ENCODE measurements around the gene SELENOM. TPM values are rescaled to one million over a fixed set of nuclear protein-coding genes. Genes with fewer than 3 reads are reported as not detected.

The SELENOM gene
- total and polyA plus RNA-seq, 2 donors (not counting 1 experiment from before 2014, with no cell fraction given), result 23.6 to 43.3 TPM

GRCh38 chr22:31094741-31095140, 12.6 kb downstream of the SELENOM start:
- no peak overlapping the region for H2AFZ ChIP-seq (ENCODE audit: insufficient read depth, low read depth, low read length, poor library complexity, severe bottlenecking)
- H3K9ac ChIP-seq (ENCODE audit: low read length), result no peak overlapping the region
- Mint-ChIP-seq H3K9me3 (ENCODE audit: insufficient read depth) (no peaks in the 10 kb centered on the region), H3K27ac (no peak overlapping the region), H3K4me1 (peaks cover 2% of the 10 kb centered on the region), H3K4me3 (no peak overlapping the region), H3K27me3 (no peaks in the 10 kb centered on the region)
- ChIA-PET CTCF (interaction anchor here (1.1 kb wide), 1 partner anchor 10 kb away, joined by 3 read pairs; no protein-coding TSS in a partner anchor), POLR2A (interaction anchor here (1.2 kb wide), 1 partner anchor 13 kb away, joined by 3 read pairs; the partner anchor contains the start of gene SELENOM)
- H3K4me2 ChIP-seq (replicated peaks; ENCODE audit: low read depth, low read length, poor library complexity, severe bottlenecking), result no peak overlapping the region
- H3K79me2 ChIP-seq (ENCODE audit: control insufficient read depth, insufficient read depth, low read length), result no peaks in the 10 kb centered on the region
- TF ChIP-seq EZH2 (IDR thresholded peaks at IDR 0.05; ENCODE audit: borderline replicate concordance, insufficient read depth, low read depth, low read length, poor library complexity, severe bottlenecking) (no peak), CTCF (IDR thresholded peaks at IDR 0.05) (no peak)
- DNase-seq, result no peak
- no peaks in the 10 kb centered on the region for H3K36me3 ChIP-seq (replicated peaks in 1 of 2; ENCODE audit: control extremely low read depth in 1 of 2, control insufficient read depth in 1 of 2, extremely low read depth in 1 of 2, insufficient read depth in 2 of 2, low read length in 1 of 2)
- no peak for ATAC-seq (ENCODE audit: low read depth)
- no peaks in the 10 kb centered on the region for H3K27me3 ChIP-seq (replicated peaks in 1 of 4; ENCODE audit: control extremely low read depth in 1 of 4, control insufficient read depth in 3 of 4, insufficient read depth in 4 of 4, low read length in 3 of 4)
- no peaks in the 10 kb centered on the region for H3K9me3 ChIP-seq (ENCODE audit: control extremely low read depth in 1 of 3, control insufficient read depth in 2 of 3, insufficient read depth in 1 of 3, low read length in 2 of 3)
- 100% methylated on average over 2 of the region's 7 CpGs for WGBS (ENCODE audit: insufficient coverage)
- H3K4me3 ChIP-seq (ENCODE audit: control extremely low read depth in 1 of 5, extremely low read depth in 1 of 5, insufficient read depth in 1 of 5, low read depth in 2 of 5, low read length in 4 of 5), result no peak overlapping the region
- H3K4me1 ChIP-seq (ENCODE audit: control insufficient read depth in 2 of 2, insufficient read depth in 2 of 2, low read length in 2 of 2), result peaks cover 3 to 16% of the 10 kb centered on the region in 2 donors
- H4K20me1 ChIP-seq (ENCODE audit: control insufficient read depth, insufficient read depth, low read length, poor library complexity, severe bottlenecking), result no peaks in the 10 kb centered on the region
- H3K27ac ChIP-seq (ENCODE audit: low read length in 2 of 2), result no peak overlapping the region
- intact Hi-C loops (cut with micrococcal nuclease), result no loop called here

- Histone ChIP-seq H3K27ac (ENCODE audit: low read length in 2 of 2) (no peak overlapping the region), H4K20me1 (ENCODE audit: control insufficient read depth, insufficient read depth, low read length, poor library complexity, severe bottlenecking) (no peaks in the 10 kb centered on the region), H3K79me2 (ENCODE audit: control insufficient read depth, insufficient read depth, low read length) (no peaks in the 10 kb centered on the region), H3K4me1 (ENCODE audit: control insufficient read depth in 2 of 2, insufficient read depth in 2 of 2, low read length in 2 of 2) (peaks cover 9 to 23% of the 10 kb centered on the region in 2 donors), H2AFZ (ENCODE audit: insufficient read depth, low read depth, low read length, poor library complexity, severe bottlenecking) (no peak overlapping the region), H3K9ac (ENCODE audit: low read length) (no peak overlapping the region), H3K4me3 (ENCODE audit: control extremely low read depth in 1 of 5, extremely low read depth in 1 of 5, insufficient read depth in 1 of 5, low read depth in 2 of 5, low read length in 4 of 5) (no peak overlapping the region), H3K9me3 (ENCODE audit: control extremely low read depth in 1 of 3, control insufficient read depth in 2 of 3, insufficient read depth in 1 of 3, low read length in 2 of 3) (no peaks in the 10 kb centered on the region), H3K4me2 (replicated peaks; ENCODE audit: low read depth, low read length, poor library complexity, severe bottlenecking) (no peak overlapping the region), H3K27me3 (replicated peaks in 1 of 4; ENCODE audit: control extremely low read depth in 1 of 4, control insufficient read depth in 3 of 4, insufficient read depth in 4 of 4, low read length in 3 of 4) (no peaks in the 10 kb centered on the region), H3K36me3 (replicated peaks in 1 of 2; ENCODE audit: control extremely low read depth in 1 of 2, control insufficient read depth in 1 of 2, extremely low read depth in 1 of 2, insufficient read depth in 2 of 2, low read length in 1 of 2) (no peaks in the 10 kb centered on the region)
- TF ChIP-seq EZH2 (IDR thresholded peaks at IDR 0.05; ENCODE audit: borderline replicate concordance, insufficient read depth, low read depth, low read length, poor library complexity, severe bottlenecking) (no peak), CTCF (IDR thresholded peaks at IDR 0.05) (no peak)
- Mint-ChIP-seq H3K27ac (no peak overlapping the region), H3K4me1 (peaks cover 9% of the 10 kb centered on the region), H3K9me3 (ENCODE audit: insufficient read depth) (no peaks in the 10 kb centered on the region), H3K4me3 (no peak overlapping the region), H3K27me3 (no peaks in the 10 kb centered on the region)
- CTCF ChIA-PET, result interaction anchor here (1.1 kb wide), 1 partner anchor 9 kb away, joined by 3 read pairs; no protein-coding TSS in a partner anchor
- POLR2A ChIA-PET, result interaction anchor here (1.2 kb wide), 1 partner anchor 13 kb away, joined by 3 read pairs; the partner anchor contains the start of gene SELENOM
- WGBS (ENCODE audit: insufficient coverage), result 91% methylated on average over 3 of the region's 5 CpGs
- intact Hi-C loops (cut with micrococcal nuclease), result no loop called here
- ATAC-seq (ENCODE audit: low read depth), result no peak
- no peak for DNase-seq
Observed at GRCh38 chr22:31094021-31094551, 13.3 kb downstream of the SELENOM start.
